ENCODE results near the gene KCNMB1. TPM values are rescaled to one million over a fixed set of nuclear protein-coding genes. Genes with fewer than 3 reads are reported as not detected.

The KCNMB1 gene
- total and polyA plus RNA-seq, 2 donors (not counting 3 experiments of a cell fraction or from before 2014, with no cell fraction given) = 0.15 to 0.29 TPM

- H3K36me3 ChIP-seq (ENCODE audit: control insufficient read depth in 2 of 2, extremely low read depth in 1 of 2, insufficient read depth in 2 of 2, low read length in 2 of 2) = no peaks in the 10 kb centered on the region
- no peak overlapping the region for H3K9ac ChIP-seq (replicated peaks; ENCODE audit: extremely low read depth, insufficient read depth, low read length)
- TF ChIP-seq MYC (IDR thresholded peaks at IDR 0.05; ENCODE audit: low read depth, low read length) = no peak
- no peak for TF ChIP-seq POLR2A (IDR thresholded peaks at IDR 0.05; ENCODE audit: low read depth, low read length)
- TF ChIP-seq POLR2AphosphoS5 (IDR thresholded peaks at IDR 0.05; ENCODE audit: insufficient read depth, low read depth, low read length) = no peak
- TF ChIP-seq JUN (IDR thresholded peaks at IDR 0.05; ENCODE audit: borderline replicate concordance, insufficient read depth, insufficient read length, low read depth) = no peak
- TF ChIP-seq MAX (IDR thresholded peaks at IDR 0.05; ENCODE audit: insufficient read depth, insufficient read length) = no peak
- TF ChIP-seq GATA2 (IDR thresholded peaks at IDR 0.05; ENCODE audit: insufficient read depth, insufficient read length, low read depth, low read length) = no peak
- no peak for TF ChIP-seq EZH2 (IDR thresholded peaks at IDR 0.05; ENCODE audit: borderline replicate concordance, low read depth, low read length, severe bottlenecking)
- TF ChIP-seq FOS (IDR thresholded peaks at IDR 0.05; ENCODE audit: borderline replicate concordance, insufficient read depth, low read length) = no peak
- no peak for TF ChIP-seq CTCF (IDR thresholded peaks at IDR 0.05; ENCODE audit: extremely low read depth in 1 of 2, insufficient read depth in 1 of 2, low read depth in 1 of 2, low read length in 2 of 2)
- dilution Hi-C loops (cut with MboI; ENCODE audit: extremely low pct_ligation_motif_present, low sequenced_read_pairs) = no loop called here
- H3K27ac ChIP-seq (ENCODE audit: insufficient read depth, low read depth, low read length) = no peak overlapping the region
- H3K79me2 ChIP-seq (ENCODE audit: control insufficient read depth, insufficient read depth, low read length) = no peaks in the 10 kb centered on the region
- H3K4me1 ChIP-seq (ENCODE audit: control insufficient read depth, extremely low read depth, insufficient read depth, low read length) = no peaks in the 10 kb centered on the region
- H3K4me3 ChIP-seq (replicated peaks in 1 of 3; ENCODE audit: insufficient read depth in 1 of 3, low read depth in 1 of 3, low read length in 3 of 3) = no peak overlapping the region
- POLR2A ChIA-PET = no interaction called here
- H3K4me2 ChIP-seq (ENCODE audit: insufficient read depth, low read length) = no peak overlapping the region
- CTCF ChIA-PET = no interaction called here
- peaks cover 6 to 10% of the 10 kb centered on the region in 2 experiments for H3K27me3 ChIP-seq (ENCODE audit: control insufficient read depth in 2 of 2, insufficient read depth in 2 of 2, low read length in 2 of 2)
- H2AFZ ChIP-seq (ENCODE audit: low read depth, low read length) = no peak overlapping the region
- FAIRE-seq (no peak), DNase-seq (ENCODE audit: low read depth, low spot score) (no peak)
- H4K20me1 ChIP-seq (replicated peaks; ENCODE audit: control insufficient read depth, extremely low read depth, insufficient read depth, low read length) = no peaks in the 10 kb centered on the region
- H3K9me3 ChIP-seq (replicated peaks; ENCODE audit: control insufficient read depth, insufficient read depth, low read length) = no peaks in the 10 kb centered on the region
- intact Hi-C loops (cut with micrococcal nuclease) = no loop called here
- no peaks in the 10 kb centered on the region for H3K9me1 ChIP-seq (replicated peaks; ENCODE audit: control insufficient read depth, extremely low read depth, insufficient read depth, low read length)
- no TSS peak for BruUV-seq (replicated peaks)
Observed at GRCh38 chr5:170430256-170430655, 41.1 kb upstream of the KCNMB1 start.

Data from endothelial cell of umbilical vein (primary cell).